ENCODE data around the gene CCDC78. TPM values are rescaled to one million over a fixed set of nuclear protein-coding genes. Genes with fewer than 3 reads are reported as not detected.

Gene CCDC78
- total RNA-seq, 2 donors from 2014 or later = 0.92 to 0.95 TPM

DNA sequence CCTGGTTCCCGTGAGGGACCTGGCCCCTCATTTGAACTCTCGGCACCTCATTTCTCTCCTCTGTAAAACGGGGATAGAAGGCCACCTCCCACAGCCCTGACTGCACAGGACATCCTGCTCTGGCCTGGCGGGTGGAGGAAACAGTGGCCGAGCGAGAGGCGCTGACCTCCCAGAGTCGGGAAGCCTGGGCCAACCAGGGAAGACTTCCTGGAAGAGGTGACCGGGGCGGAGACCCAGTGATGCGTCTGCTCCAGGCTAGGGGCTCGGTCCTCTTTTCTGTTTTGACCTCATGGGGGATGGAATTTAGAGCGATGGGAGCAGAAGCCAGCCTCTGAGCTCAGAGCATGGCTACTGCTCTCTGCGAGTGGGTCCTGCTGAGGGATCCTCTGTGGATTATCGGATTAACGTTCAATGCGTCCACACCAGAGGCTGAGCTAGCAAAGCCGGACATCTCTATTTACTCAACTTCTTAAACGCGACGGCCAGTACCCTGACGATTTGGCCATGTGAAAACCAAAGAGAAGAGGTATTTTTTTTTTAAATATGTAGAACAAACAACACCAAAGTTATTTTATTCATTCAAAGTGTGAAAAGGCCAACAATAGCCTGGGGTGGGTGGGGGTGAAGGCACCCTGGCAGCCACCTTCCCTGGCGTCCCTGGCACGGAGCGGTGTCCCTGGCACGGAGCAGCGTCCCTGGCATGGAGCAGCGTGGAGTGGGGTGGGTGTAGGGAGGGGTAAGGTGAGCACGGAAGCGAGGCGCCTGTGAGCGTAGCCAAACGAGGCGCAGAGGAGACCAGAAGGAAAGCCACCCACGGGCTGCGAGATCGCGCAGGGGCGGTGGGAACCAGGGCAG is 25.1 kb upstream of the CCDC78 start:
- TF ChIP-seq CTCF (IDR thresholded peaks at IDR 0.05) = no peak
- ATAC-seq (ENCODE audit: insufficient number of reproducible peaks, low FRiP score, low read depth) (no peak), DNase-seq (ENCODE audit: low spot score) (no peak)
- H3K27ac ChIP-seq = no peak overlapping the region
- H3K27me3 ChIP-seq (replicated peaks; ENCODE audit: insufficient read depth) = no peaks in the 10 kb centered on the region
- H3K4me1 ChIP-seq (ENCODE audit: control insufficient read depth in 1 of 2, low read depth in 2 of 2) = no peaks in the 10 kb centered on the region
- no peak overlapping the region for H3K4me3 ChIP-seq
- H3K9me3 ChIP-seq = no peaks in the 10 kb centered on the region
- H3K36me3 ChIP-seq = no peaks in the 10 kb centered on the region

DNA sequence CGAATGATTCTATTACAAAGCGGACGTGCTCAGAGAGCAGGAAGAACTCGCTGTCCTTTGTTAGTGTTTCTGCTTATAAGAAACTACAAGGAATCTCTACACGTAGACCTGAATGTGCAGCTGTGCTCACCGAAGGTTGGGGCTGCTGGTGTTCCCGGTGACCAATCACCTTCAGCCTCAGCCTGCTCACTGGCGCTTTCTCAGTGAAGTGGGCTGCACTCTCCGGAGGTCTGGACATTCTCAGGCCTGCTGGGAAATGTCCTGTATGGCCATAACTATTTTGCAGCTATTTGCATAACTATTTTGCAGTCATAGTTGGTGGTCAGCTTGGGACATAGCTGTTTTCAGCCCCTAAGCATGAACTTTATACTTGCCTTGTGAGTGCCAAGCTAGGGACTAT is 24.2 kb upstream of the CCDC78 start:
- TF ChIP-seq CTCF (IDR thresholded peaks at IDR 0.05) = no peak
- no peak for ATAC-seq (ENCODE audit: insufficient number of reproducible peaks, low FRiP score, low read depth)

GRCh38 chr16:749010-749409 is 22.8 kb upstream of the CCDC78 start:
- no peaks in the 10 kb centered on the region for H3K27me3 ChIP-seq (replicated peaks; ENCODE audit: insufficient read depth)
- ATAC-seq (ENCODE audit: insufficient number of reproducible peaks, low FRiP score, low read depth) = no peak

More for the DNA sequence above, 24.2 kb upstream of the CCDC78 start:
- Histone ChIP-seq H3K4me3 (no peak overlapping the region), H3K27me3 (replicated peaks; ENCODE audit: insufficient read depth) (no peaks in the 10 kb centered on the region), H3K4me1 (ENCODE audit: control insufficient read depth in 1 of 2, low read depth in 2 of 2) (no peaks in the 10 kb centered on the region), H3K27ac (no peak overlapping the region), H3K9me3 (no peaks in the 10 kb centered on the region), H3K36me3 (no peaks in the 10 kb centered on the region)
- DNase-seq (ENCODE audit: low spot score) = no peak

GRCh38 chr16:747978-748746 is 21.9 kb upstream of the CCDC78 start:
- Histone ChIP-seq H3K9me3 (no peaks in the 10 kb centered on the region), H3K27ac (no peak overlapping the region), H3K4me3 (no peak overlapping the region), H3K27me3 (replicated peaks; ENCODE audit: insufficient read depth) (no peaks in the 10 kb centered on the region), H3K4me1 (ENCODE audit: control insufficient read depth in 1 of 2, low read depth in 2 of 2) (no peaks in the 10 kb centered on the region), H3K36me3 (no peaks in the 10 kb centered on the region)
- ATAC-seq (ENCODE audit: insufficient number of reproducible peaks, low FRiP score, low read depth) (no peak), DNase-seq (ENCODE audit: low spot score) (no peak)
- TF ChIP-seq CTCF (IDR thresholded peaks at IDR 0.05) = no peak

More at GRCh38 chr16:749010-749409, 22.8 kb upstream of the CCDC78 start:
- no peaks in the 10 kb centered on the region for H3K4me1 ChIP-seq (ENCODE audit: control insufficient read depth in 1 of 2, low read depth in 2 of 2)
- no peak overlapping the region for H3K4me3 ChIP-seq
- TF ChIP-seq CTCF (IDR thresholded peaks at IDR 0.05) = no peak
- no peaks in the 10 kb centered on the region for H3K36me3 ChIP-seq
- no peak overlapping the region for H3K27ac ChIP-seq
- no peak for DNase-seq (ENCODE audit: low spot score)
- no peaks in the 10 kb centered on the region for H3K9me3 ChIP-seq

- no peaks in the 10 kb centered on the region for H3K27me3 ChIP-seq (replicated peaks; ENCODE audit: insufficient read depth)
- no peak overlapping the region for H3K4me3 ChIP-seq
- ATAC-seq (ENCODE audit: insufficient number of reproducible peaks, low FRiP score, low read depth) = no peak
- H3K27ac ChIP-seq = no peak overlapping the region
- H3K4me1 ChIP-seq (ENCODE audit: control insufficient read depth in 1 of 2, low read depth in 2 of 2) = no peaks in the 10 kb centered on the region
- no peak for TF ChIP-seq CTCF (IDR thresholded peaks at IDR 0.05)
- H3K36me3 ChIP-seq = no peaks in the 10 kb centered on the region
- H3K9me3 ChIP-seq = no peaks in the 10 kb centered on the region
- DNase-seq (ENCODE audit: low spot score) = no peak
Measured at GRCh38 chr16:746637-747036, 20.4 kb upstream of the CCDC78 start.

Data from thoracic aorta (tissue), 2 donors.